GM12878 (cell line): ENCODE measurements around the gene CHP1. TPM values are rescaled to one million over a fixed set of nuclear protein-coding genes. Genes with fewer than 3 reads are reported as not detected.

Experiments
- ATAC-seq: fragments of 200-7000 bp; cut with Tn5 transposase; 3 replicates; pipeline ENCODE4 v1.9.1; 2020; ENCODE audit warnings: mild to moderate bottlenecking, moderate library complexity
- BruUV-seq: library from RNA; stranded (reverse); fragments of 400-500 nt; replicated peaks from 2 replicates; lab custom pipeline; 2021; lab: Mats Ljungman, UMichigan
- CTCF ChIA-PET: fragments of 300-600 bp; sonication (Branson Sonifier 250); formaldehyde crosslinking; extraction: SDS; loops from one replicate; lab custom pipeline; 2021; ENCODE audit warnings: inconsistent platforms; lab: Yijun Ruan, JAX
- POLR2A ChIA-PET: fragments of 350-600 bp; formaldehyde crosslinking; extraction: SDS; loops from one replicate; lab custom pipeline; 2021; ENCODE audit warnings: inconsistent platforms; lab: Charles Lee
- RAD21 ChIA-PET: fragments of 300-600 bp; sonication (Branson Sonifier 250); formaldehyde crosslinking; loops from one replicate; lab custom pipeline; 2023; ENCODE audit warnings: antibody characterized with exemption; ENCODE audit not compliant: unreplicated experiment; lab: Charles Lee
- SMC1A ChIA-PET: fragments of 300-600 bp; sonication (Branson Sonifier 250); formaldehyde crosslinking; loops from one replicate; lab custom pipeline; 2023; ENCODE audit not compliant: unreplicated experiment, uncharacterized antibody; lab: Charles Lee
- DNase-seq: peaks from one replicate; pipeline ENCODE4 v3.0.0-alpha.2; 2011; ENCODE audit warnings: low read depth, low spot score
- FAIRE-seq: peaks from 3 replicates; lab custom pipeline; 2011; peaks lifted over from hg19 to GRCh38; lab: Jason Lieb, UNC
- H2AFZ ChIP-seq: 2 replicates; pipeline ENCODE4 v1.6.0; 2011; ENCODE audit warnings: low read depth, low read length, control low read depth; ENCODE audit not compliant: control insufficient read depth
- H3K27ac ChIP-seq: 2 replicates; pipeline ENCODE4 v1.5.1; 2011; ENCODE audit warnings: control low read depth; ENCODE audit not compliant: control insufficient read depth, insufficient read depth
- H3K27me3 ChIP-seq, 2 experiments: replicated peaks in 1 of 2; 2 replicates each; pipeline versions ENCODE4 v1.6.0 to v1.6.1; 2011; ENCODE audit warnings: low read length in 1 of 2; ENCODE audit not compliant: control insufficient read depth in 2 of 2, insufficient read depth in 2 of 2
- H3K36me3 ChIP-seq, 2 experiments: 2 replicates each; pipeline ENCODE4 v1.5.1; 2011; ENCODE audit warnings: low read length in 1 of 2; ENCODE audit not compliant: control insufficient read depth in 2 of 2, insufficient read depth in 2 of 2
- H3K4me1 ChIP-seq: 2 replicates; pipeline ENCODE4 v1.6.1; 2011; ENCODE audit warnings: mild to moderate bottlenecking, low read length, moderate library complexity, mixed read lengths; ENCODE audit not compliant: control insufficient read depth, insufficient read depth
- H3K4me2 ChIP-seq: 2 replicates; pipeline ENCODE4 v1.6.0; 2011; ENCODE audit warnings: control low read depth; ENCODE audit not compliant: control insufficient read depth, insufficient read depth
- H3K4me3 ChIP-seq: fragments of 200-600 bp; sonication (generic); 2 replicates; pipeline ENCODE4 v1.5.1; 2016
- H3K79me2 ChIP-seq: 2 replicates; pipeline ENCODE4 v1.6.0; 2011; ENCODE audit warnings: low read length; ENCODE audit not compliant: control insufficient read depth, insufficient read depth
- H3K9ac ChIP-seq: 2 replicates; pipeline ENCODE4 v1.8.0; 2011; ENCODE audit warnings: low read length, control low read depth, mixed read lengths; ENCODE audit not compliant: control insufficient read depth, insufficient read depth
- H3K9me3 ChIP-seq: replicated peaks from 3 replicates; pipeline ENCODE4 v1.5.1; 2011; ENCODE audit warnings: mild to moderate bottlenecking, low read length; ENCODE audit not compliant: control insufficient read depth, insufficient read depth
- H4K20me1 ChIP-seq: 2 replicates; pipeline ENCODE4 v1.6.0; 2011; ENCODE audit not compliant: control insufficient read depth, insufficient read depth
- BACH1 ChIP-seq: fragments of 450-650 bp; IDR thresholded peaks from 2 replicates; pipeline ENCODE4 v1.6.1; 2017; ENCODE audit warnings: mild to moderate bottlenecking, borderline replicate concordance
- CHD1 ChIP-seq: IDR thresholded peaks from 2 replicates; pipeline ENCODE4 v1.6.1; 2012; ENCODE audit warnings: low read depth, low read length, improper control_type of control experiment
- ESRRA ChIP-seq: IDR thresholded peaks from 2 replicates; pipeline ENCODE4 v1.6.1; 2012; ENCODE audit warnings: mild to moderate bottlenecking, low read length, improper control_type of control experiment
- IKZF1 ChIP-seq: fragments of 450-650 bp; conservative IDR thresholded peaks from 2 replicates; pipeline ENCODE4 v1.6.1; 2017; ENCODE audit warnings: antibody characterized with exemption, mild to moderate bottlenecking
- MEF2B ChIP-seq: fragments of 450-650 bp; IDR thresholded peaks from 2 replicates; pipeline ENCODE4 v1.6.1; 2018; ENCODE audit warnings: mild to moderate bottlenecking, moderate library complexity; ENCODE audit not compliant: partially characterized antibody, poor library complexity, severe bottlenecking
- NFIC ChIP-seq: IDR thresholded peaks from 2 replicates; pipeline ENCODE4 v1.6.1; 2012; ENCODE audit warnings: low read depth, mild to moderate bottlenecking, inconsistent platforms, low read length, moderate library complexity
- POLR2AphosphoS5 ChIP-seq: IDR thresholded peaks from 2 replicates; pipeline ENCODE4 v1.6.1; 2011; ENCODE audit warnings: mild to moderate bottlenecking, low read length, inconsistent platforms
- WGBS: methylation state at CpG from one replicate; pipeline ENCODE4 v1.1.6; 2016; ENCODE audit warnings: low lambda C conversion rate; ENCODE audit not compliant: insufficient replicate concordance, insufficient coverage; ENCODE audit errors: missing lambda C conversion rate; 5-methylcytosine and 5-hydroxymethylcytosine counted together
- in situ Hi-C: fragments of 300-500 bp; cut with MboI; formaldehyde crosslinking; loops from 9 replicates; pipeline ENCODE4 v1.14.3; 2018; ENCODE audit warnings: mixed read lengths
- intact Hi-C: fragments of 100-400 bp; cut with micrococcal nuclease; formaldehyde crosslinking; loops from one replicate; pipeline ENCODE4 v1.14.2; 2022; ENCODE audit not compliant: unreplicated experiment
- polyA plus RNA-seq, 11 experiments: library from polyadenylated mRNA; depleted of rRNA in 4 of 11; unstranded in 6 of 11; stranded (reverse) in 5 of 11; fragments of >200 nt; fragmentation: Nextera tagmentation in 4 of 11; fragmentation: Illumina TruSeq in 1 of 11; extraction: Ambion mirVana in 4 of 11; extraction: Trizol in 1 of 11; gene quantifications; 1 replicate in 1 of 11; 2 replicates in 10 of 11; pipeline versions ENCODE4 v1.2.1 to v1.2.3, GENCODE V29; 2011 to 2016; ENCODE audit warnings: inconsistent platforms in 2 of 11, missing spikeins in 2 of 11, low read depth in 1 of 11
- total RNA-seq, 4 experiments: library from RNA; depleted of rRNA in 3 of 4; stranded (reverse); fragments of >200 nt in 3 of 4; fragmentation: Illumina TruSeq in 1 of 4; extraction: Trizol in 1 of 4; gene quantifications; 2 replicates each; pipeline versions ENCODE4 v1.2.1 to v1.2.3, GENCODE V29; 2013 to 2021
- TF ChIP-seq, protein P1 (sequence below): IDR thresholded peaks from 2 replicates; pipeline ENCODE4 v1.6.1; 2012; ENCODE audit warnings: low read depth, low read length, improper control_type of control experiment

The CHP1 gene
- total and polyA plus RNA-seq, 10 of the 15 experiments (the other 5 are each of a cell fraction or from before 2014, with no cell fraction given) = 25.7 to 45.9 (median 39.1) TPM

DNA sequence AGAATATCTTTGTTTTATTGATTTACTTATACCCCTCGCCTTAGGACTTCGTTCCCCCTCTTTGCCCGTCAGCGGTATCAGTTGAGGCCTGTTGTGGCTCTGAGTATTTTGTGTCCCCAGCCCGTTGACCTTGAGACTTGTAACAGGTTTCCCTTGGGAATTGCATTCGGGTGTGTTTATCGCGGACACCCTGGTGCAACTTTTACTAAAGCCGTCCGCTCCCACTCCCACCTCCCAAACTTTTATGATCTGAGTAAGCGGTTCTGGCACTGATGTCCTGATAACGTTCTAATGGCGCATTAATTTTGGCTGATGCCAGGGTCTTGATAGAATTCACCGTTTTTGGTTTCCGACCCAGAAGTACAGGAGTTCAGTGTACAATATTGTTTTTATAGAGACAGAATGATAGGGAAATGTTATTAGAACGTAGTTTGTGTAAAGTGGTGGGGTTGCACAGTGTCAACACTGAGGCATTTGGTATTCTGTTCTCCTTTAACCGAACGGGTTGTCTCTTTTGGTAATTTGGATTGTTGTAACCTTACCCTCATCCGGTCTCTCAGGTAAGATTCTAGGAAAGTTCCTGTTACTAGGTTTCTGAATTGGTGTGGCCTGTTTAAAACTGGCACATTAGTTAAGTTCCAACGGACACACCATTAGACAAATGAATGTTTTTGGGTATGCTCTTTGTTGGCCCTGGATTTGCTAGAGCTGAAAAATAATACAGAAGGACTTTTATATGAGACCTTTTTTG lies 53.5 kb downstream of the CHP1 start:
- TF ChIP-seq IKZF1 (peak; percentile 26; the same call in 1 of the 2 replicates), POLR2AphosphoS5 (0 out of 2 replicates have a peak, but pooled peaks have one; percentile 5), CHD1 (0 out of 2 replicates have a peak, but pooled peaks have one; percentile 27), MEF2B (peak; percentile 81), NFIC (0 out of 2 replicates have a peak, but pooled peaks have one; percentile 16), BACH1 (no peak), ESRRA (peak; percentile 63; the same call in 1 of the 2 replicates)
- TF ChIP-seq, protein P1, sequence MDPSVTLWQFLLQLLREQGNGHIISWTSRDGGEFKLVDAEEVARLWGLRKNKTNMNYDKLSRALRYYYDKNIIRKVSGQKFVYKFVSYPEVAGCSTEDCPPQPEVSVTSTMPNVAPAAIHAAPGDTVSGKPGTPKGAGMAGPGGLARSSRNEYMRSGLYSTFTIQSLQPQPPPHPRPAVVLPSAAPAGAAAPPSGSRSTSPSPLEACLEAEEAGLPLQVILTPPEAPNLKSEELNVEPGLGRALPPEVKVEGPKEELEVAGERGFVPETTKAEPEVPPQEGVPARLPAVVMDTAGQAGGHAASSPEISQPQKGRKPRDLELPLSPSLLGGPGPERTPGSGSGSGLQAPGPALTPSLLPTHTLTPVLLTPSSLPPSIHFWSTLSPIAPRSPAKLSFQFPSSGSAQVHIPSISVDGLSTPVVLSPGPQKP = no peak
- SMC1A ChIA-PET = interaction anchor here (0.8 to 2.2 kb wide), 2 partner anchors 46 to 48 kb away, joined by 3 to 6 read pairs; partner anchors contain the start of genes NUSAP1 and OIP5
- no peak for DNase-seq

More for the DNA sequence above, 53.5 kb downstream of the CHP1 start:
- Histone ChIP-seq H3K4me2 (peak overlapping the region; percentile 83), H3K79me2 (peaks cover 44% of the 10 kb centered on the region), H3K27ac (peak overlapping the region; percentile 95), H3K27me3 (no peaks in the 10 kb centered on the region), H3K9ac (peak overlapping the region; percentile 96), H4K20me1 (no peaks in the 10 kb centered on the region), H3K36me3 (peaks cover 4 to 19% of the 10 kb centered on the region in 2 experiments), H3K4me1 (peaks cover 6% of the 10 kb centered on the region), H3K9me3 (peaks cover 2% of the 10 kb centered on the region), H2AFZ (peak overlapping the region; percentile 84; the same call in 1 of the 2 replicates), H3K4me3 (peak overlapping the region; percentile 76)
- intact Hi-C loops = loop anchor here (5.0 kb wide), 1 partner anchor 52 kb away; the partner anchor contains the start of genes CHP1 and EXD1
- ATAC-seq = no peak; the same call in 2 of the 3 replicates
- WGBS = 1% methylated on average over 20 of the region's 20 CpGs
- FAIRE-seq = no peak
- POLR2A ChIA-PET = interaction anchor here (2.3 kb wide), 1 partner anchor 48 kb away, joined by 8 read pairs; the partner anchor contains the start of genes NUSAP1 and OIP5
- RAD21 ChIA-PET = no interaction called here
- in situ Hi-C loops = no loop called here
- CTCF ChIA-PET = interaction anchor here (0.7 to 1.2 kb wide), 2 partner anchors 10 to 48 kb away, joined by 3 to 4 read pairs; partner anchors contain the start of gene OIP5
- BruUV-seq = TSS peak; percentile 57
